ENCODE measurements around the gene MUC4.

- TF ChIP-seq CTCF (IDR thresholded peaks at IDR 0.05) (no peak), POLR2AphosphoS5 (IDR thresholded peaks at IDR 0.05; ENCODE audit: low read depth, low read length) (no peak), SIN3A (IDR thresholded peaks at IDR 0.05; ENCODE audit: borderline replicate concordance, insufficient read depth, low read depth, low read length) (no peak)
These were observed 67.3 kb downstream of the MUC4 start for GRCh38 chr3:195744437-195744836.
